ENCODE measurements around the gene PCED1A. TPM values are rescaled to one million over a fixed set of nuclear protein-coding genes. Genes with fewer than 3 reads are reported as not detected.
"Not testable (repeated sequence)": the region's sequence is repeated elsewhere in the genome, so short reads cannot be mapped to it uniquely, and the experiment has no call there.

PCED1A gene
- total RNA-seq, 1 donor from 2014 or later: 40.4 TPM

DNA sequence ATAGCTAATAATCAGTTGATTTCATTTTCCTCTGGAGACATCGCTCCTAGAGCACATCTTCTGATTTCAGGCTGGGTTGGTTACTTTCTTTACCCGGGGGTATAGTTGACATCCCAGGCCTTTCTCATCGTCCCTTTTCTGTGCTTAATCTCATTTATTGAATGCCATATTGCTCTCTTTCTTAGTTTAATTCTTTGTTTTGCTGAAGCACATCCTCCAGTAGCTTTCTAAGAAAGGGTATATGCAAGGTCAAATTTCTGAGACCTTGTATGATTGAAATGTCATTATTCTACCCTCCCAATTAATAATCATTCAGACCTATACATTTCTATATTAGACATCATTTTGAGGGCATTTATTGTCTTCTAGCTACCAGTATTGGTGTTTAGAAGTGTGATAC lies 28.3 kb downstream of the PCED1A start:
- intact Hi-C loops (cut with DNase I): no loop called here
- ATAC-seq (no peak), DNase-seq (ENCODE audit: low spot score) (no peak)

DNA sequence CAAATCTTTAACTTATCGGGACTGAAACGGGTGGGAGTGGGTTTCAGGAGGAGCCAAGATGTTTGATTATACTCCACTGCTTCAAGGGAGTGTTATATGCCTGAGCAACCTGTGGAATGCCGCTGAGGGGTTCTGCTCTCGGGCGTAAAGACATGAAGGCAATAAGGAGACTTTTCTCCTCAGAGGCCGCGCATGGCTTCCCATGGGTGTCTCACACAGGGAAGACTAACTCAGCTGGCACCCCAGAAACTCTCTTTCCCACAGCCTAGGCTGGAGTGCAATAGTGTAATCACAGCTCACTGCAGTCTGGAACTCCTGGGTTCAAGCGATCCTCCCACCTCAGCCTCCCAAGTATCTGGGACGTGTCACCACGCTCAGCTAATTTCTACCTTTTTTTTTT lies 30.8 kb downstream of the PCED1A start:
- ATAC-seq (no peak), DNase-seq (ENCODE audit: low spot score) (no peak)
- intact Hi-C loops (cut with DNase I): no loop called here

DNA sequence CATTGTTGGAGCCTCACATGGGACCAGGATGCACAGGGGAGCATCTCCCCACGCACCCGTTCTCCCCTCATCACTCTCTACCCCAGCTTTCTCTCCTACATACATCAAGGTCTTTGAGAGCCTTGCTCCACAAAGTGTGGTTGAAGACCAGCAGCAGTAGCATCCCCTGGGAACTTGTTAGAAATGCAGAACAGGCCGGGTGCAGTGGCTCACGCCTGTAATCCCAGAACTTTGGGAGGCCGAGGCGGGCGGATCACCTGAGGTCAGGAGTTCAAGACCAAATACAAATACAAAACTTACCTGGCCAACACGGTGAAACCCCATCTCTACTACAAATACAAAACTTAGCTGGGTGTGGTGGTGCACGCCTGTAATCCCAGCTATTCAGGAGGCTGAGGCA lies 32.5 kb downstream of the PCED1A start:
- DNase-seq (ENCODE audit: low spot score); ATAC-seq; intact Hi-C loops (cut with DNase I): not testable (repeated sequence)

DNA sequence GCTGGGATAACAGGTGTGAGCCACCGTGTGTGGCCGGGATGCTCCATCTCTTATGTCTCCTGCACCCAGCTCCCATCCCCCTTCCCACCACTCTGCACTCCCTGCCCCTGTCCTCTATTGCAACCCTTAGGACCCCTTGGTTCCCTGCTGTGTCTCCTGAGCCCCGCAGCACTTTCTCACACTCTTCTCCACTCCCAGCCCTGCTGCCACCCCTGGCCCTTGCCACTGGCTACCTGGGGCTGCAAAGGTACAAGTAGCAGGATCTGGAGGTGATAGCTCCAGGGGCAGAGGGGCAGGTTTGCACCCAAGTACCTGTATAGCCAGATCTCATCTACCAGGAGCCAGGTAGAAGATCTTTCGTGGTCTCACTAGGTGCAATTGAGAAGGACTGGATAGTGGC lies 33.4 kb downstream of the PCED1A start:
- intact Hi-C loops (cut with DNase I): no loop called here
- DNase-seq (ENCODE audit: low spot score) (no peak), ATAC-seq (no peak)

DNA sequence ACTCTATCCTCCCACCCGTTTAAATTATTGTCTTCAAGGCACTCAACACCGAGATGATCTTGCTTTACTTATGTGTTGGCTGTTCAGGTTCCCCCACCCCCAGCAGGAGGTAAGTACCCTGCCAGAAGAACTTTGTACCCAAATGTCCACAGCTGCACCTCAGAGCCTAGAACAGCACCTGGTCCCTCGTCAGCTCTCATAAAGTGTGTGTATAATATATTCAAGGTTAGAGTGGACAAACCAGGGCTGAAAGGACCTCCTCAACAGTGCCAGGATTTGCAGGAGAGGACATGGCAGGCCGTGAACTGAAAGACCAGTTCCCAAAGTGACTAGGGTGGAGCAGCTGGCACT lies 34.1 kb downstream of the PCED1A start:
- ATAC-seq (no peak), DNase-seq (ENCODE audit: low spot score) (no peak)
- intact Hi-C loops (cut with DNase I): no loop called here

DNA sequence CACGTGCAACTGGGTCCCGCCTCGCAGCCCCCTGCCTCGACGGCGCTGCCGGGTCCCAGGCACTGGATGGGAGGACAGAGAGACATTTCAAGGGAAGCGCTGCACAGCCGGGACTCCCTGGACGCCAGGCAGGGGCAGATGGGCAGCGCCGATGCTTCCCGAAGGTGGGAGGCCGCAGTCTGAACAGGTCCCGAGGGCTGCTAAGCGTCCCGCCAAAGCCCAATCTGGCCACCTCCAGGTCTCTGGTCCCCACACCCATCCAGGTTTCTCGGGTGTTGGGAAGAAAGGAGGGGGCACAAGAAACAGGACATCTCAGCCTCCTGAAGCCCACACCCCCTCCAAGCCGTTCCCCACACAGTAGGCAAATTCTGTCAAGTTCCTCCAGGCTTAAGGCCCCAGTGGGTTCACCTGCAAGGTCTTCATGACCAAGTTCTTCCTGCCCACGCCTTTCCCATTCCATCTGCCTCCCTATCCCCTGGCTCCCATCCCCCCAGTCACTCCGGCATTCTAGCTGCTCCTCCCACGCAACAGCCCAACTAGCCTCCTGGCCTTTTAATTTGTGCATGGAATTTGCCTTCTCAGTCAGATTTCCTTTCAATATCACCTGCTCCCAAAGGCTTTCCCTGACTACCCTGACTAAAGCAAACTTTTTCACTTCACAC lies 34.6 kb downstream of the PCED1A start:
- intact Hi-C loops (cut with DNase I): no loop called here
- ATAC-seq (peak; percentile 23), DNase-seq (ENCODE audit: low spot score) (no peak)

DNA sequence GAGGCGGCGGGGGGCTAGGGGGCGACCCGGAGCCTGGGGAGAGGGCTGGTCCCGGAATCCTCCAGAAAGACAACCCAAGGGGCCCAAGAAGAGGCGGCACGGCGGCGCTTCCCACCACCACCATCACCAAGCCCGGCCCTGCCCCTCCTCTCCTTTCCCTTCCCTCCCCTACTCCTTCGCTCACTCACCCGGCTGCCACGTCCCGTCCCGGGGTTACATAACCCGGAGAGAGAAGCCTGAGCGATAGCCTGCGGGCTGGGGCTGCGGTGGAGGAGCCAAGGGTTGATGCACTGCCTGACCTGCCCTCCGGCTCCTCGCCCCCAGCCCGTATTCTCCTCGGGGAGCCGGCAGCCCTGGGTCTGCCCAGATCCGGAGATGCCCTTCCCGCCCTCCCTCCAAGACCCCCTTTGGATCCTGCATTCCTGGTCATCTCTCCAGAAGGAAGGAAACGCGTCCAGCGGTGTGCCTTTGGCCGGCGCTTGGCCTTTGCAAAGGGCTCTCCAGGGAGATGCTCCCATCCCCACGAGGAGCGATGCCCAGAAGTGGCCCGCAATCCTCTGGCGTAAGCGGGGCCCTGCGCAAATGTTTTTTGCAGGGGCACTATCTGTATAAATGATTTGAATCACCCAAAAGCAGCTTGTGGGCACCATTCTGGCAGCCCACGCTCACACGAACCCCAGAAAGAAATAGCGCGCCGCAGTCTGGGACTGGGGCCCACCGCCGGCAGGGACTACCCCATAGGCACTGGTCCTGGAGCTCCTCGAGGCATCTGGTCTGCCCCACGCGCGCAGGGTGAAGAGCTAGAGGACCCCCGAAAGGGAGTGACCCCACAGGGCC lies 35.4 kb downstream of the PCED1A start:
- DNase-seq (ENCODE audit: low spot score): no peak
- intact Hi-C loops (cut with DNase I): no loop called here
- ATAC-seq: peak; percentile 71

DNA sequence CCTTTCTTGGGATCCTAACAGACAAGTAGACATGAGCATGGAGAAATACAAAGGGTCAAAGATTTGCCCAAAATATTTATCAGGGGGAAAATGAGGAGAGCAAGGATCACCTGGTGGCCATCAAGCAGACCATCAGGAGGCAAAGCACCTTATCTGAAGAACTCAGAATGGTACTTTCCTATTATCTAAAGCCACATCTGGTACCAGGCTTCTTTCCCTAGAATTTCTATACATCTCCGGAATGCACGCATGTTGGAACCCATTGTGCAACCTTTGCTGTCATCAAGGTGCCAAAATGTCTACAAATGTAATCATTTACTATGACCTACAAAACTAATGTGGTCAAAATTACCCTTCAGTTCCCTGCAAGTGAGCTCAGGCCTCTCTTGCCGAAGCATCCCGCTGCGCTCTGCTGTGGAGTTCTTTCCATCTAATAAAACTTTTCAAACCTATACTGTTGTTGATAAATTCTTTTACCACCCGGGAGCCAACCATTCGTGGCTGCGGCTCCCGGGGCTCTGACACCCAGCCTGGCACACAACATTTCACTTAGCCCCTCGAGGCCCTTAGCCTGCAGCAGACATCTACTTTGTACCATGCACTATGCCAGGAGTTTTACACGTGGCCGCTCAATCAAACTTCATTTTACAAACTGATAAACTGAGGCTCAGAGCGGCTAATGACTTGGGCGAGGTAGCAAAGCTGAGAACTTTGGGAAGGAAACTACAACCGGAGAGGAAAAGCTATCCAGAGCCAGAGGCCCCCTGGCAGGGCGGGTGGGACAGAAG lies 36.2 kb downstream of the PCED1A start:
- intact Hi-C loops (cut with DNase I): no loop called here
- ATAC-seq (no peak), DNase-seq (ENCODE audit: low spot score) (no peak)

DNA sequence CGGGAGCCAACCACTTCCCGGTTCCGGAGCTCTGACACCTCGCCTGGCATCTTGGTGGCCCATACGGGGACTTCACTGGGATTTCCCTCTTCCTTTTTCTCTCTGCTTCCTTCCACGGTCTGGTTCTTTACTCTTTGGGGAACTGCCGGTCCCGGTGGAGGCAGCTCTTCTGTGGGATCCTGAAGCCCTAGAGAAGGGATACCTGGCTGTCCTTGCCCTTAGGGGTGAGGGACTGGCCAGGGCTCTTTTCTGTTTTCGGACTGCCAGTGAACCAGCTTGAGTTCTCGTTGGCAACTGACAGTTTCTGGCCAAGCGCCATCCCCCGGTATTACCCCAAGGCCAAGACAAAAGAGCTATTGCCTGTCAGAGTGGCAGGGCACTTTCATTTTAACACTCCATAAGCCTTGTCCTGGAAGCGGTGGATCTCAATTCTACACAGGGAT lies 39.1 kb downstream of the PCED1A start:
- intact Hi-C loops (cut with DNase I): no loop called here
- ATAC-seq (no peak), DNase-seq (ENCODE audit: low spot score) (no peak)

DNA sequence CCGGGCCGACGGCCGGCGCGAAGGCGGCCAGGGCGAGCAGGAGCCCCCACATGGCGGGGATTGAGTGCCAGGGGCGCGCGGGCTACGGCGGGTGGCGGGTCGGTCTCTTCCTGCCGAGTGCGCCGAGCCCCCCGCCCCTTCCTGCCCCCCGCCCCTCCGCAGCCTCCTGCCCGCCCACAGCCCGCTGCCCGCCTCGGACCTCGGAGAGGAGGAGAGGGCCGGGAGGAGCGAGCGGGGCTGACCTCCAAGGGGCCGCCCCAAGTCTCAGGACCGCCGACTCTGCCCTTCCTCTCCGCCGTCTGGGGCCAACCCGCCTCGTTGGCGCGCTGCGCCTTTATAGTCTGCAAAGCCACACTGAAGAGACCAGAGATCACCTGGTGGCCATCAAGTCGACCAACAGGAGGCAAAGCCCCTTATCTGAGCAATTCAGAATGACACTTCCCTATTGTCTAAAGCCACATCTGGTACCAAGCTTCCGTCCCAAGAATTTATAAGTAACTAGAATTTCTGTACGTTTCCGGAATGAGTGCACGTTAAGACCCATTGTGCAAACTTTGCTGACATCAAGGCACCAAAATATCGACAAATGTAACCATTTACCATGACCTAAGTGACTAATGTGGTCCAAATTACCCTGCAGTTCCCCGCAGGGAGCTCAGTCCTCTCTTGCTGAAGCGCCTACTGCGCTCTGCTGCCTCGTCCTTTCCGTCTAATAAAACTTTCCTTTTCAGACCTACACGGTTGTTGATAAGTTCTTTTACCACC lies 39.8 kb downstream of the PCED1A start, which contains the start of gene CPXM1:
TSS of gene CPXM1 (minus strand) at position 107 of the 765 bp plus-strand sequence. CDS start at position 52, 55 bp downstream.
- intact Hi-C loops (cut with DNase I): no loop called here
- DNase-seq (ENCODE audit: low spot score) (no peak), ATAC-seq (no peak)

DNA sequence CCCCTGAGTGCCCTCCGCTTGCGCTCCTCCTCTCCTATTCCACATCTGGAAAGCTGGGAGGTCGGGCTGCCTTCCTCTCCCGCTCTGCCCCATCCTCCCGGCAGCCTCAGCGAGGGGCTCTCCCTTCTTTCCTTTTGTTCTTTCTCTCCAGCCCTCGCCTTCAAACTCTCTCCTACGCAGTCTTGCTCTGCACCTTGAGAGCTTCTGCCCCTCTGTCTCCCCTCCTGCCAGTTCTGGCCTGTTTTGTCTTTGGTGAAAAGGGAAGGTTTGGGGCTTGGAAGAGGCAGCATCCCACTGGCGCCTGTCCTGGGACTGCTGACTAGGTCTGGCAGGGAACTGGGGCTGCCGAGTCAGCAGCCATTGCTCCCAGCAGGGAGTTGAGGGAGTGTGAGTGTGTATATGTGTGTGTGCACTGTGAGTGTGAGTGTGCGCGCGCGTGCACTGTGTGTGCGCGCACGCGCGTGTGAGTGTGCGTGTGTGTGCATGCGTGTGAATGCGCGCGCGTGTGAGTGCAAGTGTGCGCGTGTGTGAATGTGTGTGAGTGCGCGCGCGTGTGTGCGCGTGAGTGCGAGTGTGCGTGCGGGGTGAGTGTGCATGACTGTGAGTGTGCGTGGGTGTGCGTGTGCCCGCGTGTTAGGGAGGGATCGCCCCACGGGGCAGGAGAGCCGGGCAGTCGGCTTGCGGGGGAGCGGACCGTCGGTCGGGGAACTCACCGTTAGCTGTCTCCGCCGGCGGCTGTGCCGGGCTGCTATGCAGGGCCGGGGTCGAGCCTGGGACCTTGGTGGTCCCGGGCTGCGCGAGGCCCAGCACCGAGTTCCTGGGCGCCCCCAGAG lies 40.6 kb downstream of the PCED1A start:
- peak; percentile 64 for ATAC-seq
- DNase-seq (ENCODE audit: low spot score): no peak
- intact Hi-C loops (cut with DNase I): no loop called here

DNA sequence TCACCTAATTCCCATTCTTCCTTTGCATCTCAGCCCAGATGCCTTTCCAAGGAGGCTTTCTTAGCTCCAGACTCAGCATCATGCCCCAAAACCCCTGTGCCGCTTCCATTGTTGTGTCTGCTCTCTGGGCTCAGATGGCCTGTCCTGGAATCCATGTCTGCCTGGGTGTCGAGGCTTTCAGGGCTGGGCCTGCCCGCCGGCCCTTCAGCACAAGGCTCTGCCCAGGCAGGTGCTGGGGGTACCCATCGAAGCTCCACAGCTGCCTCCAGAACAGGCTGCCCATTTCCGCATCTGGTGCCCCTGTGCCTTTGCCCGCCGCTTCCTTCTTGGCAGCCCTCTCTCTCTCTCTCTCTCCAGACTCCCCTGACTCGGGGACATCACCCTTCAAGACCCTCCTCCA lies 41.2 kb downstream of the PCED1A start:
- DNase-seq (ENCODE audit: low spot score): no peak
- ATAC-seq: peak; percentile 13
- intact Hi-C loops (cut with DNase I): no loop called here

DNA sequence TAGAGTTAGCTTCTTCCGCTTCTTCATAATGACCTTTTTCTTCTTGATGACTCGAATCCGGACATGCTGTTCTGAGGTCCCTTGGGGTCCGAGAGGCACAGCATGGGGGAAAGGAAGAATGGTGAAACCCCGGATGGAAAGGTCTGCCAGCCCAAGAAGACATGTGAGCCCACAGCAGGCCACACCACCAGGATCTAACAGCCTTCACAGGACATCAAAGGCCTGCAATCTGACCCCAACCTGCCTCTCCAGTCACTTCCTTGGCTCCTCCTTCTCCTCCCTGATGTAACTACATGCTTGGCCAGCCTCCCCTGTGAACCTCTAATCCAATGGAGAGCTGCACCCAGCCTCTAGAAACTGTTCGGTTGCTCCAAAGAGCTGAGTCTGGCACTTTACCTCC lies 41.6 kb downstream of the PCED1A start:
- ATAC-seq (peak; percentile 33), DNase-seq (ENCODE audit: low spot score) (no peak)
- intact Hi-C loops (cut with DNase I): no loop called here

DNA sequence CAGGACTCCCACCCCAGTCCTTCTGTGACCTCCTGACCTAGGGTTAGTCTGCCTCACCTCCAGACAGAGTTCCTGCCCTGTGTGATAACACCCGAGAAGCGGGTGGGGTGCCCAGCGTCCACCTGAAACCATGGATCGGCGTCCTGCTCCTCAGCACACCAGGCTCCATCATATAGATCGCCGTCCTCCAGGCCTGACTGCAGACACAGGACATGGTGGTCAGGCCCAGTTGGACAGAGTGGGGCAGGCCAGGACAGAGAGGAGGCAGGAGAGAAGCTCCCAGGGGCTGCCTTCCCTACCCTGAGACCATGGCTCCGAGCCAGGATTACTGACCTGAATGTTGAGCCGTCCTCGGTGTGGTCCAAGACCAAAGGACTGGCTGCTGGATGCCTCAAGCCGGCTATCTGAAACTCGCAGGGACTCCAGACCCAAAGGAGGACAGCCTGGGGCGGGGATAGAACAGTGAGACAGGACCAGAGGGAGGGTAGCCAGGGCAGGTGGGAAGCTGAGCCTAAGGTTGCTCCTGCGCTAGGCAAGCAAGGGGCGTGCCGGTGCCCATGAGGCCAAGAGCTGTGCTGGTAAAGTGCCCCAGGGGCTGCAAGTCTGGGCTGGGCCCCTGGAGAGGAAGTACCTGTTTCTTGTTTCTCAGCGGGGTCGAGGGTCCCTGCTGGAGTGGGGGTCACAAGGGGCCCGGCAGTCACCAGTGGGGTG lies 42.2 kb downstream of the PCED1A start:
- DNase-seq (ENCODE audit: low spot score): no peak
- intact Hi-C loops (cut with DNase I): no loop called here
- no peak for ATAC-seq

DNA sequence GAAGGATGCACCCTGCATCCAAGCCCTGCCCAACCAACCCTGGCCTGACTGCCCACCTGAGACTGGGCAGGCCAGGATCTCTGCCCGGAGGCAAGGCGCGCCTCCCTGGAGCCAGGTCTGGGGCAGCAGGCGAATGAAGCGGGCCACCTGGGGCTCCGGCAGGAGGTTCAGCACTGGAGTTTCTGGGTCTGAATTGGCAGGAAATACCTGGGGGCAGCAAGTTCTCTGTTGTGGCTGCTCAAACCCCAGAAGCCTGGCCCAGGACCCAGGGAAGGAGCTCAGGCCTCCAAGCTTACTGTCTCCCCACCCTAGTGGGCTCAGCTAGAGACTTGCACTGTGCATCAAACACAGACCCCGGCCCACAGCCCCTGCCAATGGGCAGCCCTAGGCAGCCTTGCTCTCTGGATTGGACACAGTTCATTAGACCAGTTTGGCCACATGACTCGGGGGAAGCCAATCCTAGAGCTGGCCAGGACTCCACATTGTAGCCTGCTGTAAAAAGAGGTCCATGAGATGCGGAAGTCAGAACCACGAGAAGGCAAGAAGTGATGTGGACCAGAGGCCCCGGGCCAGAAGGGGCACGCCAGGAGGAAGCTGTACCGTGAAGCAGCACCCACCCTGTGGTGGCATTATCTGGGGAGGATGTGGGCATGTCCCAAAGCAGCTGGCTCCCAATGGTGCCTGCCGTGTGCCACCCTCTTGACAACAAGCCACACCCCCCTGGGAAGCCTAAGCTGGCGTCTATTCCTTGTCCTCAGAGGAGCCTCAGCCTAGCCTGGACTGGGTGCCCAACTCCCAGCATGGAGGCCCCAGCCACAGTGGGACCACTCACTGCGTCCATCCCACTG lies 43.1 kb downstream of the PCED1A start:
- ATAC-seq: no peak
- intact Hi-C loops (cut with DNase I): no loop called here
- no peak for DNase-seq (ENCODE audit: low spot score)

DNA sequence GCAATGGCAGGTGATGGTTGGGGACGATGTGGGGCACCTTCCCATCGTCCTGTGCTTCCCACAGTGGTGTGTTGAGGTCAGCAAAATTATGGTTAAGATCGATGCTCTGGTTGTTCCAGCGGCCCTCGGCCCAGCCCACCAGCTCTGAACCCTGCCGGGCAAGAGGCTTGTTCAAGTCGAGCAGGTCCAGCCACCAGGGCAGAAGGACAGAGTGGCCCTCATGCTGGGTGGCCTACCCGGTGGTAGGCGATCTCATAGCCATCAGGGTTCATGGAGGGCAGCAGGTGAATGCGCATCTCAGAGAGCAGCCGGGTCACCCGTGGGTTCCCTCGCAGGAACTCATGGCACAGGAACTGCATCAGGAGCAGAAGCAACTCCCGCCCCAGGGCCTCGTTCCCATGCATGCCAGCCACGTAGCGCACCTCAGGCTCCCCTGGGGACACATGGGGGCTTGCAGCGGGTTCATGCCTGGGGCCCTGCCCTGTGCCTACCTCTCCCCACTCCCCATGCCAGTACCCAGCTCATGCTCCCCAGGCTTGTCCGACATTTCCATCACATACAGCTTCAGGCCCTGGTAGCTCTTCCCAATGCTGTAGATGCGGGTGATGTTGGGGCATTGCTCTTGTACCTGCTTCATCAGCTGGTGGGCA lies 44.3 kb downstream of the PCED1A start:
- no peak for ATAC-seq
- intact Hi-C loops (cut with DNase I): no loop called here
- no peak for DNase-seq (ENCODE audit: low spot score)

Measured in sciatic nerve (tissue), 2 donors.